GM19452 (cell line): ENCODE results near the gene TNNC1.

Source experiments
- ATAC-seq: cut with Tn5 transposase; IDR thresholded peaks from one replicate; pipeline ENCODE4 v1.9.1; 2021; ENCODE audit not compliant: unreplicated experiment

Gene TNNC1

GRCh38 chr3:52453496-52454249 lies at the start of gene TNNC1:
Gene TNNC1 (minus strand): TSS chr3:52454041. CDS start chr3:52454015, 26 bp downstream.
- no peak for ATAC-seq

GRCh38 chr3:52502808-52503350 lies 49.0 kb upstream of the TNNC1 start:
- ATAC-seq, result no peak

GRCh38 chr3:52502001-52502400 lies 48.2 kb upstream of the TNNC1 start:
- ATAC-seq, result no peak

- no peak for ATAC-seq
Measured at GRCh38 chr3:52501046-52501445, 47.2 kb upstream of the TNNC1 start.

GRCh38 chr3:52498137-52499054 lies 44.6 kb upstream of the TNNC1 start:
- ATAC-seq, result no peak

- ATAC-seq, result no peak
Measured at GRCh38 chr3:52495777-52496602, 42.1 kb upstream of the TNNC1 start.

GRCh38 chr3:52494886-52495495 lies 41.1 kb upstream of the TNNC1 start, which contains the start of gene STAB1:
Gene STAB1 (plus strand): TSS chr3:52495338. CDS start chr3:52495414, 76 bp downstream.
- no peak for ATAC-seq

- no peak for ATAC-seq
Measured at GRCh38 chr3:52494445-52494844, 40.6 kb upstream of the TNNC1 start.

- no peak for ATAC-seq
Measured at GRCh38 chr3:52493232-52494017, 39.6 kb upstream of the TNNC1 start.

GRCh38 chr3:52492059-52492458 lies 38.2 kb upstream of the TNNC1 start:
- no peak for ATAC-seq

- ATAC-seq, result no peak
Measured at GRCh38 chr3:52490939-52491526, 37.2 kb upstream of the TNNC1 start.

GRCh38 chr3:52490035-52490938 lies 36.4 kb upstream of the TNNC1 start:
- ATAC-seq, result no peak

- no peak for ATAC-seq
Measured at GRCh38 chr3:52489453-52489852, 35.6 kb upstream of the TNNC1 start.

- ATAC-seq, result no peak
Measured at GRCh38 chr3:52488746-52489145, 34.9 kb upstream of the TNNC1 start.

GRCh38 chr3:52487788-52488691 lies 34.2 kb upstream of the TNNC1 start:
- no peak for ATAC-seq

- ATAC-seq, result no peak
Measured at GRCh38 chr3:52487050-52487787, 33.4 kb upstream of the TNNC1 start.
